Measurements from ENCODE around the gene TRPV4. TPM values are rescaled to one million over a fixed set of nuclear protein-coding genes. Genes with fewer than 3 reads are reported as not detected.

TRPV4 gene
- total and polyA plus RNA-seq, 9 of the 15 experiments (the other 6 are each of a cell fraction or from before 2014, with no cell fraction given) = 0.13 TPM; not detected in 8

GRCh38 chr12:109880043-109880931, 47.1 kb upstream of the TRPV4 start, which contains the start of gene GLTP (continued):
- TF ChIP-seq NFATC3 (IDR thresholded peaks at IDR 0.05) (no peak), SPI1 (IDR thresholded peaks at IDR 0.05; ENCODE audit: borderline replicate concordance, low read depth, low read length) (peak; percentile 71; the same call in 1 of the 2 replicates), ELK3 (CRISPR knock-in tag; IDR thresholded peaks at IDR 0.05) (no peak), CC2D1A (IDR thresholded peaks at IDR 0.05) (no peak), VEZF1 (CRISPR knock-in tag; IDR thresholded peaks at IDR 0.05) (peak; percentile 98), BRD4 (IDR thresholded peaks at IDR 0.05) (no peak), HMGN3 (IDR thresholded peaks at IDR 0.05; ENCODE audit: borderline replicate concordance, extremely low read depth, insufficient read length, low read depth, low read length) (peak; percentile 66), SIX5 (IDR thresholded peaks at IDR 0.05; ENCODE audit: borderline replicate concordance in 1 of 2, insufficient read depth in 1 of 2, low read depth in 1 of 2, low read length in 2 of 2) (peak; percentile 18 to 29; a peak in 1 of 4 replicates), SP1 (CRISPR knock-in tag; IDR thresholded peaks at IDR 0.05) (0 out of 2 replicates have a peak, but pooled peaks have one; percentile 34), ELF2 (CRISPR knock-in tag; IDR thresholded peaks at IDR 0.05) (peak; percentile 83; the same call in 1 of the 2 replicates), DPF2 (IDR thresholded peaks at IDR 0.05) (no peak), DMBX1 (CRISPR knock-in tag; IDR thresholded peaks at IDR 0.05; ENCODE audit: borderline replicate concordance) (no peak), CREB1 (IDR thresholded peaks at IDR 0.05) (peak; percentile 82), CREB1 (CRISPR knock-in tag; IDR thresholded peaks at IDR 0.05) (no peak), SMAD1 (IDR thresholded peaks at IDR 0.05; ENCODE audit: low read depth, low read length, partially characterized antibody) (no peak), EGR1 (conservative IDR thresholded peaks at IDR 0.05) (peak; percentile 36; the same call in 1 of the 2 replicates)
- TF ChIP-seq, protein P1, sequence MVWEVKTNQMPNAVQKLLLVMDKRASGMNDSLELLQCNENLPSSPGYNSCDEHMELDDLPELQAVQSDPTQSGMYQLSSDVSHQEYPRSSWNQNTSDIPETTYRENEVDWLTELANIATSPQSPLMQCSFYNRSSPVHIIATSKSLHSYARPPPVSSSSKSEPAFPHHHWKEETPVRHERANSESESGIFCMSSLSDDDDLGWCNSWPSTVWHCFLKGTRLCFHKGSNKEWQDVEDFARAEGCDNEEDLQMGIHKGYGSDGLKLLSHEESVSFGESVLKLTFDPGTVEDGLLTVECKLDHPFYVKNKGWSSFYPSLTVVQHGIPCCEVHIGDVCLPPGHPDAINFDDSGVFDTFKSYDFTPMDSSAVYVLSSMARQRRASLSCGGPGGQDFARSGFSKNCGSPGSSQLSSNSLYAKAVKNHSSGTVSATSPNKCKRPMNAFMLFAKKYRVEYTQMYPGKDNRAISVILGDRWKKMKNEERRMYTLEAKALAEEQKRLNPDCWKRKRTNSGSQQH (CRISPR knock-in tag; IDR thresholded peaks at IDR 0.05) = 0 out of 2 replicates have a peak, but pooled peaks have one; percentile 63
- TF ChIP-seq, protein P2, sequence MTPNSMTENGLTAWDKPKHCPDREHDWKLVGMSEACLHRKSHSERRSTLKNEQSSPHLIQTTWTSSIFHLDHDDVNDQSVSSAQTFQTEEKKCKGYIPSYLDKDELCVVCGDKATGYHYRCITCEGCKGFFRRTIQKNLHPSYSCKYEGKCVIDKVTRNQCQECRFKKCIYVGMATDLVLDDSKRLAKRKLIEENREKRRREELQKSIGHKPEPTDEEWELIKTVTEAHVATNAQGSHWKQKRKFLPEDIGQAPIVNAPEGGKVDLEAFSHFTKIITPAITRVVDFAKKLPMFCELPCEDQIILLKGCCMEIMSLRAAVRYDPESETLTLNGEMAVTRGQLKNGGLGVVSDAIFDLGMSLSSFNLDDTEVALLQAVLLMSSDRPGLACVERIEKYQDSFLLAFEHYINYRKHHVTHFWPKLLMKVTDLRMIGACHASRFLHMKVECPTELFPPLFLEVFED (CRISPR knock-in tag; conservative IDR thresholded peaks at IDR 0.05) = 0 out of 2 replicates have a peak, but pooled peaks have one; percentile 24
- TF ChIP-seq, protein P3, sequence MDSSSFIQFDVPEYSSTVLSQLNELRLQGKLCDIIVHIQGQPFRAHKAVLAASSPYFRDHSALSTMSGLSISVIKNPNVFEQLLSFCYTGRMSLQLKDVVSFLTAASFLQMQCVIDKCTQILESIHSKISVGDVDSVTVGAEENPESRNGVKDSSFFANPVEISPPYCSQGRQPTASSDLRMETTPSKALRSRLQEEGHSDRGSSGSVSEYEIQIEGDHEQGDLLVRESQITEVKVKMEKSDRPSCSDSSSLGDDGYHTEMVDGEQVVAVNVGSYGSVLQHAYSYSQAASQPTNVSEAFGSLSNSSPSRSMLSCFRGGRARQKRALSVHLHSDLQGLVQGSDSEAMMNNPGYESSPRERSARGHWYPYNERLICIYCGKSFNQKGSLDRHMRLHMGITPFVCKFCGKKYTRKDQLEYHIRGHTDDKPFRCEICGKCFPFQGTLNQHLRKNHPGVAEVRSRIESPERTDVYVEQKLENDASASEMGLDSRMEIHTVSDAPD (CRISPR knock-in tag; IDR thresholded peaks at IDR 0.05) = no peak
